Measurements from ENCODE around the gene PIK3R6. TPM values are rescaled to one million over a fixed set of nuclear protein-coding genes. Genes with fewer than 3 reads are reported as not detected.

Gene PIK3R6
- total and polyA plus RNA-seq, 2 experiments from 2014 or later: 0.43 to 0.63 TPM

- Histone ChIP-seq H3K9me2 (ENCODE audit: insufficient read depth) (no peaks in the 10 kb centered on the region), H3K9ac (no peak overlapping the region), H3K27ac (no peak overlapping the region), H3K36me3 (ENCODE audit: low read depth) (no peaks in the 10 kb centered on the region), H3K9me3 (ENCODE audit: low read depth) (no peaks in the 10 kb centered on the region), H4K20me1 (ENCODE audit: insufficient read depth) (no peaks in the 10 kb centered on the region), H3K4me1 (ENCODE audit: insufficient read depth) (peaks cover 12% of the 10 kb centered on the region; the same call in 1 of the 2 replicates), H2AFZ (no peak overlapping the region), H3K79me2 (ENCODE audit: insufficient read depth) (no peaks in the 10 kb centered on the region), H3K27me3 (replicated peaks; ENCODE audit: insufficient read depth) (no peaks in the 10 kb centered on the region), H3K4me2 (ENCODE audit: unreplicated experiment) (no peak overlapping the region), H3K4me3 (no peak overlapping the region), H3F3A (ENCODE audit: insufficient read depth) (no peaks in the 10 kb centered on the region)
- in situ Hi-C loops (cut with MboI): no loop called here
- no peak for TF ChIP-seq EZH2 (IDR thresholded peaks at IDR 0.05; ENCODE audit: insufficient read depth, poor library complexity, severe bottlenecking)
- no peak for TF ChIP-seq EZH2phosphoT487 (IDR thresholded peaks at IDR 0.05; ENCODE audit: insufficient read depth, low read depth)
- no peak for DNase-seq
- 61 to 68% methylated on average over 7 of the region's 7 CpGs for WGBS, 2 experiments (ENCODE audit: low coverage in 1 of 2, low lambda C conversion rate in 2 of 2, missing lambda C conversion rate in 2 of 2)
Observed at GRCh38 chr17:8879410-8879809, 11.9 kb upstream of the PIK3R6 start.

GRCh38 chr17:8877984-8878383, 10.5 kb upstream of the PIK3R6 start:
- Histone ChIP-seq H3K9me3 (ENCODE audit: low read depth) (no peaks in the 10 kb centered on the region), H3K4me2 (ENCODE audit: unreplicated experiment) (no peak overlapping the region), H3K79me2 (ENCODE audit: insufficient read depth) (no peaks in the 10 kb centered on the region), H2AFZ (no peak overlapping the region), H3K4me1 (ENCODE audit: insufficient read depth) (peaks cover 12% of the 10 kb centered on the region; the same call in 1 of the 2 replicates), H3K27me3 (replicated peaks; ENCODE audit: insufficient read depth) (no peaks in the 10 kb centered on the region), H3F3A (ENCODE audit: insufficient read depth) (no peaks in the 10 kb centered on the region), H3K9me2 (ENCODE audit: insufficient read depth) (no peaks in the 10 kb centered on the region), H3K9ac (no peak overlapping the region), H3K27ac (no peak overlapping the region), H4K20me1 (ENCODE audit: insufficient read depth) (no peaks in the 10 kb centered on the region), H3K36me3 (ENCODE audit: low read depth) (no peaks in the 10 kb centered on the region), H3K4me3 (no peak overlapping the region)
- in situ Hi-C loops (cut with MboI): no loop called here
- WGBS, 2 experiments (ENCODE audit: low coverage in 1 of 2, low lambda C conversion rate in 2 of 2, missing lambda C conversion rate in 2 of 2): 39 to 45% methylated on average over 4 of the region's 4 CpGs
- no peak for TF ChIP-seq EZH2phosphoT487 (IDR thresholded peaks at IDR 0.05; ENCODE audit: insufficient read depth, low read depth)
- no peak for TF ChIP-seq EZH2 (IDR thresholded peaks at IDR 0.05; ENCODE audit: insufficient read depth, poor library complexity, severe bottlenecking)
- no peak for DNase-seq

- Histone ChIP-seq H3K4me1 (ENCODE audit: insufficient read depth) (peaks cover 12% of the 10 kb centered on the region; the same call in 1 of the 2 replicates), H3K4me3 (no peak overlapping the region), H3F3A (ENCODE audit: insufficient read depth) (no peaks in the 10 kb centered on the region), H3K9ac (no peak overlapping the region), H3K9me3 (ENCODE audit: low read depth) (no peaks in the 10 kb centered on the region), H3K27ac (peak overlapping the region; percentile 42; the same call in 1 of the 2 replicates), H4K20me1 (ENCODE audit: insufficient read depth) (no peaks in the 10 kb centered on the region), H3K9me2 (ENCODE audit: insufficient read depth) (no peaks in the 10 kb centered on the region), H3K27me3 (replicated peaks; ENCODE audit: insufficient read depth) (no peaks in the 10 kb centered on the region), H2AFZ (no peak overlapping the region), H3K4me2 (ENCODE audit: unreplicated experiment) (peak overlapping the region; percentile 14), H3K36me3 (ENCODE audit: low read depth) (no peaks in the 10 kb centered on the region), H3K79me2 (ENCODE audit: insufficient read depth) (no peaks in the 10 kb centered on the region)
- DNase-seq: peak; percentile 93
- in situ Hi-C loops (cut with MboI): no loop called here
- TF ChIP-seq EZH2 (IDR thresholded peaks at IDR 0.05; ENCODE audit: insufficient read depth, poor library complexity, severe bottlenecking) (no peak), EZH2phosphoT487 (IDR thresholded peaks at IDR 0.05; ENCODE audit: insufficient read depth, low read depth) (no peak)
- 37 to 41% methylated on average over 5 of the region's 5 CpGs for WGBS, 2 experiments (ENCODE audit: low coverage in 1 of 2, low lambda C conversion rate in 2 of 2, missing lambda C conversion rate in 2 of 2)
Observed at GRCh38 chr17:8875957-8876356, 8.5 kb upstream of the PIK3R6 start.

- no peak overlapping the region for H3K27ac ChIP-seq
- H3K9me2 ChIP-seq (ENCODE audit: insufficient read depth): no peaks in the 10 kb centered on the region
- TF ChIP-seq EZH2 (IDR thresholded peaks at IDR 0.05; ENCODE audit: insufficient read depth, poor library complexity, severe bottlenecking) (no peak), EZH2phosphoT487 (IDR thresholded peaks at IDR 0.05; ENCODE audit: insufficient read depth, low read depth) (no peak)
- H3K27me3 ChIP-seq (replicated peaks; ENCODE audit: insufficient read depth): no peaks in the 10 kb centered on the region
- H3K9me3 ChIP-seq (ENCODE audit: low read depth): no peaks in the 10 kb centered on the region
- H3K4me2 ChIP-seq (ENCODE audit: unreplicated experiment): peak overlapping the region; percentile 14
- 94 to 95% methylated on average over 12 of the region's 12 CpGs for WGBS, 2 experiments (ENCODE audit: low coverage in 1 of 2, low lambda C conversion rate in 2 of 2, missing lambda C conversion rate in 2 of 2)
- no peaks in the 10 kb centered on the region for H3K79me2 ChIP-seq (ENCODE audit: insufficient read depth)
- no peak overlapping the region for H3K9ac ChIP-seq
- in situ Hi-C loops (cut with MboI): no loop called here
- H3K4me1 ChIP-seq (ENCODE audit: insufficient read depth): peaks cover 12% of the 10 kb centered on the region; the same call in 1 of the 2 replicates
- H2AFZ ChIP-seq: no peak overlapping the region
- no peak overlapping the region for H3K4me3 ChIP-seq
- no peaks in the 10 kb centered on the region for H4K20me1 ChIP-seq (ENCODE audit: insufficient read depth)
- H3K36me3 ChIP-seq (ENCODE audit: low read depth): no peaks in the 10 kb centered on the region
- H3F3A ChIP-seq (ENCODE audit: insufficient read depth): no peaks in the 10 kb centered on the region
- DNase-seq: no peak
Observed at GRCh38 chr17:8875436-8875835, 8.0 kb upstream of the PIK3R6 start.
